ENCODE data around the gene ZBTB46.
"Not testable (repeated sequence)": the region's sequence is repeated elsewhere in the genome, so short reads cannot be mapped to it uniquely, and the experiment has no call there.

GRCh38 chr20:63722967-63723622, 108.0 kb downstream of the ZBTB46 start:
- TF ChIP-seq POLR2A (IDR thresholded peaks at IDR 0.05): not testable (repeated sequence)
- TF ChIP-seq, protein P1, sequence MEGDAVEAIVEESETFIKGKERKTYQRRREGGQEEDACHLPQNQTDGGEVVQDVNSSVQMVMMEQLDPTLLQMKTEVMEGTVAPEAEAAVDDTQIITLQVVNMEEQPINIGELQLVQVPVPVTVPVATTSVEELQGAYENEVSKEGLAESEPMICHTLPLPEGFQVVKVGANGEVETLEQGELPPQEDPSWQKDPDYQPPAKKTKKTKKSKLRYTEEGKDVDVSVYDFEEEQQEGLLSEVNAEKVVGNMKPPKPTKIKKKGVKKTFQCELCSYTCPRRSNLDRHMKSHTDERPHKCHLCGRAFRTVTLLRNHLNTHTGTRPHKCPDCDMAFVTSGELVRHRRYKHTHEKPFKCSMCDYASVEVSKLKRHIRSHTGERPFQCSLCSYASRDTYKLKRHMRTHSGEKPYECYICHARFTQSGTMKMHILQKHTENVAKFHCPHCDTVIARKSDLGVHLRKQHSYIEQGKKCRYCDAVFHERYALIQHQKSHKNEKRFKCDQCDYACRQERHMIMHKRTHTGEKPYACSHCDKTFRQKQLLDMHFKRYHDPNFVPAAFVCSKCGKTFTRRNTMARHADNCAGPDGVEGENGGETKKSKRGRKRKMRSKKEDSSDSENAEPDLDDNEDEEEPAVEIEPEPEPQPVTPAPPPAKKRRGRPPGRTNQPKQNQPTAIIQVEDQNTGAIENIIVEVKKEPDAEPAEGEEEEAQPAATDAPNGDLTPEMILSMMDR (IDR thresholded peaks at IDR 0.05 in 8 of 11, conservative IDR thresholded peaks at IDR 0.05 in 3 of 11): not testable (repeated sequence)

Measured in spleen (tissue), 7 donors.